BJ (cell line): ENCODE results near the gene ITM2C. TPM values are rescaled to one million over a fixed set of nuclear protein-coding genes. Genes with fewer than 3 reads are reported as not detected.

Experiments used
- CTCF ChIA-PET: fragments of 350-600 bp; formaldehyde crosslinking; extraction: SDS; loops from one replicate; lab custom pipeline; 2021; ENCODE audit warnings: antibody characterized with exemption, inconsistent platforms; lab: Yijun Ruan, JAX
- POLR2A ChIA-PET: fragments of 300-600 bp; sonication (Branson Sonifier 250); formaldehyde crosslinking; extraction: SDS; loops from one replicate; lab custom pipeline; 2021; ENCODE audit warnings: antibody characterized with exemption; lab: Charles Lee
- DNase-seq: peaks from one replicate; pipeline ENCODE4 v3.0.0-alpha.2; 2011; ENCODE audit warnings: low read depth
- H3K27me3 ChIP-seq: 2 replicates; pipeline ENCODE4 v1.6.0; 2011; ENCODE audit warnings: low read length; ENCODE audit not compliant: control insufficient read depth, insufficient read depth
- H3K36me3 ChIP-seq: 2 replicates; pipeline ENCODE4 v1.5.1; 2011; ENCODE audit warnings: low read length; ENCODE audit not compliant: control insufficient read depth, insufficient read depth
- H3K4me3 ChIP-seq: 2 replicates; pipeline ENCODE4 v1.5.1; 2011; ENCODE audit warnings: low read depth, mild to moderate bottlenecking, control low read depth, low read length
- polyA plus RNA-seq: library from polyadenylated mRNA; depleted of rRNA; stranded (reverse); fragments of >200 nt; gene quantifications from 2 replicates; pipeline ENCODE4 v1.2.3, GENCODE V29; 2011
- TF ChIP-seq, protein P1 (sequence below): IDR thresholded peaks from 2 replicates; pipeline ENCODE4 v1.5.1; 2011; ENCODE audit warnings: low read depth, mild to moderate bottlenecking, control low read depth, inconsistent platforms, low read length, moderate library complexity; ENCODE audit not compliant: insufficient read depth

The ITM2C gene
- polyA plus RNA-seq, 1 experiment = 885 TPM

DNA sequence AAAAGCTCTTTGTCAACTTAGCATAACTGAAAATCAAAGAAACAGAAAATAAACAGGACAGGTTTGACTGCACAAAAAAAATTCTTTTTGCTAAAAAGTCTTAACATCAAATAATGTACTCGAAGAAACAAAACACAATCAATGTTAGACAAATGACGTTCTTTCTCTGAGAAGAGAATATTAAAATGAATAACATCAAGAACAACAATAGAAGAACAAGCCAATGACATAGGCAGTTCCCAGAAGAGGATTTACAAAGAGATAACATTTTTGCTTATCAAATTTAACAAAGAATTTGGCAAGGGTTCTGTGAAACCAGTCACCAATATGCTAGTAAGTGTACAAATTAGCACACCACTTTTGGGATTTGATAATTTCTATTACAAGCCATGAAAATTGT, 54.5 kb downstream of the ITM2C start:
- ChIA-PET CTCF (interaction anchor here (1.1 to 1.5 kb wide), 2 partner anchors 71 to 73 kb away, joined by 3 to 4 read pairs; no protein-coding TSS in a partner anchor), POLR2A (no interaction called here)
- Histone ChIP-seq H3K4me3 (no peak overlapping the region), H3K36me3 (no peaks in the 10 kb centered on the region), H3K27me3 (peaks cover 15% of the 10 kb centered on the region)
- TF ChIP-seq, protein P1, sequence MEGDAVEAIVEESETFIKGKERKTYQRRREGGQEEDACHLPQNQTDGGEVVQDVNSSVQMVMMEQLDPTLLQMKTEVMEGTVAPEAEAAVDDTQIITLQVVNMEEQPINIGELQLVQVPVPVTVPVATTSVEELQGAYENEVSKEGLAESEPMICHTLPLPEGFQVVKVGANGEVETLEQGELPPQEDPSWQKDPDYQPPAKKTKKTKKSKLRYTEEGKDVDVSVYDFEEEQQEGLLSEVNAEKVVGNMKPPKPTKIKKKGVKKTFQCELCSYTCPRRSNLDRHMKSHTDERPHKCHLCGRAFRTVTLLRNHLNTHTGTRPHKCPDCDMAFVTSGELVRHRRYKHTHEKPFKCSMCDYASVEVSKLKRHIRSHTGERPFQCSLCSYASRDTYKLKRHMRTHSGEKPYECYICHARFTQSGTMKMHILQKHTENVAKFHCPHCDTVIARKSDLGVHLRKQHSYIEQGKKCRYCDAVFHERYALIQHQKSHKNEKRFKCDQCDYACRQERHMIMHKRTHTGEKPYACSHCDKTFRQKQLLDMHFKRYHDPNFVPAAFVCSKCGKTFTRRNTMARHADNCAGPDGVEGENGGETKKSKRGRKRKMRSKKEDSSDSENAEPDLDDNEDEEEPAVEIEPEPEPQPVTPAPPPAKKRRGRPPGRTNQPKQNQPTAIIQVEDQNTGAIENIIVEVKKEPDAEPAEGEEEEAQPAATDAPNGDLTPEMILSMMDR = no peak
- DNase-seq = no peak

DNA sequence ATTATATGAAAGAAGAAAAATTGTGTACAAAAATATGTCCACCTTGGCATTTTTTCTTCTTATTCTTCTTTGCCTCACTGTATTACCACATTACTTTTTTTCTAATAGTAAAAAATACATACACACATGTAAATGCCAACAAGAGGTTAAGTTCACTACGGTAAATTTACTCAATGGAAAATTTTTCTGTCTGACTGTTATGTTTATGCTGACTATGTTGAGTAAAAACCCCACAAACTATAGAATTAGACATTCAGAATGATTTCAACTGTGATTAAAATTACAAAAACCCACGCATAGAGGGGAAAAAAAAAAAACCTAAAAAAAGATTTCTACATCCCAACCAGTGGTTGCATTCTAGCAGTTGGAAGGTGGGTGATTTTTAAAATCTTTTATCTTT, 54.9 kb downstream of the ITM2C start:
- Histone ChIP-seq H3K36me3 (no peaks in the 10 kb centered on the region), H3K27me3 (peaks cover 15% of the 10 kb centered on the region), H3K4me3 (no peak overlapping the region)
- DNase-seq = no peak
- TF ChIP-seq, protein P1 = no peak
- ChIA-PET CTCF (no interaction called here), POLR2A (no interaction called here)

DNA sequence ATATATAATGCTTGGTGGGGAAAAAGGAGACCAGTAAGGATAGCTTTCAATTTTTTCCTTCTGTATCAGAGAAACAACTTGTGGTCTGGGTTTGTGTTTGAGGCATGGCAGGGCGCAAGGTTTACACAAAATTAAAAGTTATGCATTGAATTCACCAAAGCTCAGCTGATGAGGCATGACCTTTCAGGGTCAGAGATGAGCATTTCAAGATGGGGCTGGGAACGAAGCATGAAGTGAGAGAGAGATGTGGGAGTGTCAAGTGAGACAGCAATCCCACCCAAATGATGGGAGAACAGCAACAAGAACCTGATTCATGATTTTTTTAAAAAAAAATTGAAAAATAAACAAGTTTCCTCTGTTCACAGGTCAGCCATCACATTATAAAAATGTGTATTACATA, 55.4 kb downstream of the ITM2C start:
- no peak for DNase-seq
- ChIA-PET POLR2A (no interaction called here), CTCF (no interaction called here)
- H3K27me3 ChIP-seq = peaks cover 11% of the 10 kb centered on the region
- TF ChIP-seq, protein P1 = no peak
- H3K4me3 ChIP-seq = no peak overlapping the region
- H3K36me3 ChIP-seq = no peaks in the 10 kb centered on the region

DNA sequence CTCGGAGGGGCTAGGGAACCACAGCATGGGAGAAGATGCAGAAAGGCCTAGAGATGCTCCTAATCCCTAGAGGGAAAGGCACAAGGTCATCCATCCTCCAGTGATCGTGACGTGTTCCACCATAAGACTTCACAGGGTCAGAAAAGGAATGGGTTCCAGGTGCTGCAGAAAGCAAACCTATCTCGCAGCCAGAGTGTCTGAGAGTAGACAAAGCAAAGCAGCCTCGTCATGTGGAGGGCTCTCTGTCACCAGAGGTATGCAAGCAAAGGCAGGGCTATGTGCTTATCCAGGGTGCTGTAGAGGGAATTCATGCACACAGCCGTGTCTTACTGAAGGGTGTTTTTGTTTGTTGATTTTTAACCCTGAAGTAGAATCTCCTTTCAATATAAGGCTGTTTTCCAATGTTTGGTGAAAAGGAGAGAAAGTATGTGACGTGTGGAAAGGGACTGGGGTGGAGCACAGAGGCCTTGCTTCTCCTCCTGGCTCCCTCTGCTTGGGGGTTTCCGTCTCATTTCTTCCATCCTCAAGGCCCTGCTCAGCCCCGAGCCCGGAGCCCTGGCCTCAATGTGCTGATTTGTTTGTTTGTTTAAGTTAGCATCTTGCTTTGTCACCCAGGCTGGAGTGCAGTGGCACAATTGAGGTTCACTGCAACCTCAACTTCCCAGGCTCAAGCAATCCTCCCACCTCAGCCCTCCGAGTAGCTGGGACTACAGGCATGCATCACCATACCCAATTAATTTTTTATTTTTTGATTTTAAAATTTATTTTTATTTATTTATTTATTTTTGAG, 57.3 kb downstream of the ITM2C start:
- ChIA-PET POLR2A (no interaction called here), CTCF (no interaction called here)
- H3K36me3 ChIP-seq = no peaks in the 10 kb centered on the region
- no peak for DNase-seq
- H3K27me3 ChIP-seq = peaks cover 9% of the 10 kb centered on the region
- no peak overlapping the region for H3K4me3 ChIP-seq
- TF ChIP-seq, protein P1 = no peak

DNA sequence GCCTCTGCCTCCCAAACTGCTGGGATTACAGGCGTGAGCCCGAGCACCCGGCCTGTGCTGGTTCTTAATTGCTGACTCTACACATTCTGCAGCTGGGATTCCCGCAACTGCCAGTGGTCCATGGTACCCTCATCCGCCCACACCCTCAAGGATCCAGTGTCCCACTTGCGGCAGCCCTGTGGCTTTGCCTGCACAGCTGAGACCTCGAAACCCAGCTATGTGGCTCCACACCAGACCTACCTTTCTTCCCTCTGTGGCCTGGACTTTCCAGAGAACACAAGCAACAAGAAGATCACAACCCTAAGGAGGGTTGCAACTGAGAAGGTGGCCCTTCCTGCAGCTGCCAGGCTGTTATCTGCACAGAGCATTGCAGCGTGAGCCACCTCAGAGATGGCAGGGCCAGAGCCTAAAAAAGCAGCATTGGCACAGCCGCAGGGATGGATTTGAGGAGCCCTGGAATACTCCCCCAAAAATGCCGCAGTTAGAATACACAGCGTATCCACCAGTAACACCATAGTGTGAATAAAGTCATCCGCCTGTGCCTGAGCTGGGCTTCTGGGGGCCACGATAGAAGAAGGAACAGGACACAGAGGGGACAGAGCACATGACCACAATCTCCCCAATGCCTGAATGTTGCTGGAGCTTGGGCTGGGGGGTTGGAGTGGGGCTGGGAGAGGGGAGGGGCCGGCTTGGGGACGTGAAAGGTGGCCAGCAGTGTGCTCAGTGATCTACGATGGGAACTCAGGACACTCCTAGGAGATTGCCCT, 58.4 kb downstream of the ITM2C start:
- Histone ChIP-seq H3K36me3 (no peaks in the 10 kb centered on the region), H3K27me3 (peaks cover 9% of the 10 kb centered on the region), H3K4me3 (no peak overlapping the region)
- ChIA-PET POLR2A (no interaction called here), CTCF (interaction anchor here (0.7 kb wide), 1 partner anchor 58 kb away, joined by 3 read pairs; no protein-coding TSS in a partner anchor)
- no peak for DNase-seq
- TF ChIP-seq, protein P1 = no peak
